Colonic mucosa (tissue), 4 donors: Measurements from ENCODE around the gene TMEM178B. TPM values are rescaled to one million over a fixed set of nuclear protein-coding genes. Genes with fewer than 3 reads are reported as not detected.

ENCODE experiments used
- DNase-seq: peaks from one replicate; pipeline ENCODE4 v3.0.0-alpha.2; 2020
- H3K27ac ChIP-seq: fragments of 200-600 bp; one replicate; pipeline ENCODE4 v1.8.0; 2021
- H3K27me3 ChIP-seq: fragments of 200-600 bp; one replicate; pipeline ENCODE4 v1.8.0; 2021
- H3K36me3 ChIP-seq: fragments of 200-600 bp; one replicate; pipeline ENCODE4 v1.8.0; 2021
- H3K4me1 ChIP-seq: fragments of 200-600 bp; one replicate; pipeline ENCODE4 v1.8.0; 2021; ENCODE audit warnings: mild to moderate bottlenecking
- H3K4me3 ChIP-seq: fragments of 200-600 bp; one replicate; pipeline ENCODE4 v1.8.0; 2021
- H3K9ac ChIP-seq, 2 donors: one replicate each; pipeline ENCODE4 v1.7.0; 2013; ENCODE audit warnings: control low read depth in 2 of 2, low read depth in 2 of 2, low read length in 2 of 2
- H3K9me3 ChIP-seq: fragments of 200-600 bp; one replicate; pipeline ENCODE4 v1.8.0; 2021
- CTCF ChIP-seq: fragments of 200-600 bp; IDR thresholded peaks from one replicate; pipeline ENCODE4 v1.8.0; 2022; ENCODE audit warnings: antibody characterized with exemption, mild to moderate bottlenecking
- intact Hi-C: fragments of 100-400 bp; cut with DNase I; formaldehyde crosslinking; loops from one replicate; pipeline ENCODE4 v1.14.1; 2022
- total RNA-seq, 2 donors: library from RNA; stranded (reverse); fragmentation: NEBNext Ultra II Directional in 1 of 2; extraction: Animal tissue kit (Norgen Biotek cat#: 25700) in 1 of 2; gene quantifications; one replicate each; pipeline ENCODE4 v1.2.1, GENCODE V29; 2021
- donor health status: healthy.
- donor health status: DM: no; HTN: no; CAD: no.
- donor health status: DM: no; HTN: no; CAD: no.

TMEM178B gene
- total RNA-seq, 2 donors from 2014 or later: 0.17 to 1.1 TPM

GRCh38 chr7:141363748-141364147, 289.9 kb downstream of the TMEM178B start:
- Histone ChIP-seq H3K4me3 (no peak overlapping the region), H3K9me3 (no peaks in the 10 kb centered on the region), H3K36me3 (no peaks in the 10 kb centered on the region), H3K4me1 (no peaks in the 10 kb centered on the region), H3K27me3 (no peaks in the 10 kb centered on the region), H3K27ac (no peak overlapping the region), H3K9ac (no peak overlapping the region)
- TF ChIP-seq CTCF: no peak
- no peak for DNase-seq
- intact Hi-C loops: no loop called here

GRCh38 chr7:141366091-141366621, 292.3 kb downstream of the TMEM178B start:
- H3K4me3 ChIP-seq: no peak overlapping the region
- no peaks in the 10 kb centered on the region for H3K4me1 ChIP-seq
- no peak overlapping the region for H3K27ac ChIP-seq
- no peaks in the 10 kb centered on the region for H3K27me3 ChIP-seq
- DNase-seq: no peak
- no peaks in the 10 kb centered on the region for H3K36me3 ChIP-seq
- H3K9ac ChIP-seq: no peak overlapping the region
- intact Hi-C loops: no loop called here
- no peaks in the 10 kb centered on the region for H3K9me3 ChIP-seq
- no peak for TF ChIP-seq CTCF

GRCh38 chr7:141369422-141369821, 295.6 kb downstream of the TMEM178B start:
- H3K27ac ChIP-seq: no peak overlapping the region
- DNase-seq: no peak
- intact Hi-C loops: no loop called here
- no peak overlapping the region for H3K9ac ChIP-seq
- no peak overlapping the region for H3K4me3 ChIP-seq
- H3K27me3 ChIP-seq: no peaks in the 10 kb centered on the region
- no peak for TF ChIP-seq CTCF
- H3K36me3 ChIP-seq: no peaks in the 10 kb centered on the region
- no peaks in the 10 kb centered on the region for H3K4me1 ChIP-seq
- no peaks in the 10 kb centered on the region for H3K9me3 ChIP-seq

GRCh38 chr7:141370178-141370577, 296.3 kb downstream of the TMEM178B start:
- Histone ChIP-seq H3K27ac (no peak overlapping the region), H3K36me3 (no peaks in the 10 kb centered on the region), H3K27me3 (no peaks in the 10 kb centered on the region), H3K4me1 (no peaks in the 10 kb centered on the region), H3K9me3 (no peaks in the 10 kb centered on the region), H3K9ac (no peak overlapping the region), H3K4me3 (no peak overlapping the region)
- DNase-seq: no peak
- TF ChIP-seq CTCF: no peak
- intact Hi-C loops: no loop called here

GRCh38 chr7:141370650-141371049, 296.8 kb downstream of the TMEM178B start:
- intact Hi-C loops: no loop called here
- Histone ChIP-seq H3K27ac (no peak overlapping the region), H3K36me3 (no peaks in the 10 kb centered on the region), H3K27me3 (no peaks in the 10 kb centered on the region), H3K4me1 (no peaks in the 10 kb centered on the region), H3K9ac (no peak overlapping the region), H3K9me3 (no peaks in the 10 kb centered on the region), H3K4me3 (no peak overlapping the region)
- no peak for TF ChIP-seq CTCF
- no peak for DNase-seq
